PC-9 (cell line): ENCODE results near the gene GSC.

Source experiments
- EZH2 ChIP-seq: fragments of 200-600 bp; sonication (generic); IDR thresholded peaks from 2 replicates; pipeline ENCODE4 v1.8.0; 2017; ENCODE audit warnings: antibody characterized with exemption, low read depth
- TF ChIP-seq, protein P1 (sequence below): fragments of 200-600 bp; sonication (generic); conservative IDR thresholded peaks from 2 replicates; pipeline ENCODE4 v1.6.1; 2017; ENCODE audit warnings: mixed run types, antibody characterized with exemption, mild to moderate bottlenecking, moderate library complexity

GRCh38 chr14:94761348-94761996, 8.4 kb downstream of the GSC start:
- TF ChIP-seq EZH2 = no peak
- TF ChIP-seq, protein P1, sequence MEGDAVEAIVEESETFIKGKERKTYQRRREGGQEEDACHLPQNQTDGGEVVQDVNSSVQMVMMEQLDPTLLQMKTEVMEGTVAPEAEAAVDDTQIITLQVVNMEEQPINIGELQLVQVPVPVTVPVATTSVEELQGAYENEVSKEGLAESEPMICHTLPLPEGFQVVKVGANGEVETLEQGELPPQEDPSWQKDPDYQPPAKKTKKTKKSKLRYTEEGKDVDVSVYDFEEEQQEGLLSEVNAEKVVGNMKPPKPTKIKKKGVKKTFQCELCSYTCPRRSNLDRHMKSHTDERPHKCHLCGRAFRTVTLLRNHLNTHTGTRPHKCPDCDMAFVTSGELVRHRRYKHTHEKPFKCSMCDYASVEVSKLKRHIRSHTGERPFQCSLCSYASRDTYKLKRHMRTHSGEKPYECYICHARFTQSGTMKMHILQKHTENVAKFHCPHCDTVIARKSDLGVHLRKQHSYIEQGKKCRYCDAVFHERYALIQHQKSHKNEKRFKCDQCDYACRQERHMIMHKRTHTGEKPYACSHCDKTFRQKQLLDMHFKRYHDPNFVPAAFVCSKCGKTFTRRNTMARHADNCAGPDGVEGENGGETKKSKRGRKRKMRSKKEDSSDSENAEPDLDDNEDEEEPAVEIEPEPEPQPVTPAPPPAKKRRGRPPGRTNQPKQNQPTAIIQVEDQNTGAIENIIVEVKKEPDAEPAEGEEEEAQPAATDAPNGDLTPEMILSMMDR = no peak
